Esophagus mucosa (tissue), 1 donor: ENCODE data around the gene STRN. TPM values are rescaled to one million over a fixed set of nuclear protein-coding genes. Genes with fewer than 3 reads are reported as not detected.
"Not testable (repeated sequence)": the region's sequence is repeated elsewhere in the genome, so short reads cannot be mapped to it uniquely, and the experiment has no call there.

Experiments used
- ATAC-seq: fragments of 200-7000 bp; cut with Tn5 transposase; one replicate; pipeline ENCODE4 v1.9.1; 2020
- total RNA-seq: library from RNA; stranded (reverse); gene quantifications from one replicate; pipeline ENCODE4 v1.2.4, GENCODE V29; 2023
- donor health status: DM: yes; HTN: yes; CAD: no.

The STRN gene
- total RNA-seq, 1 donor from 2014 or later: 38.5 TPM

GRCh38 chr2:36963734-36964133 is 2.6 kb downstream of the STRN start:
- ATAC-seq: no peak

- peak; percentile 54 for ATAC-seq
Observed at GRCh38 chr2:36963106-36963505, 3.2 kb downstream of the STRN start.

- no peak for ATAC-seq
Observed at GRCh38 chr2:36960773-36961172, 5.6 kb downstream of the STRN start.

- ATAC-seq: no peak
Observed at GRCh38 chr2:36960005-36960675, 6.2 kb downstream of the STRN start.

GRCh38 chr2:36954977-36955607 is 11.2 kb downstream of the STRN start:
- ATAC-seq: no peak

GRCh38 chr2:36952748-36953197 is 13.6 kb downstream of the STRN start:
- ATAC-seq: peak; percentile 84

- peak; percentile 95 for ATAC-seq
Observed at GRCh38 chr2:36951574-36951973, 14.8 kb downstream of the STRN start.

- no peak for ATAC-seq
Observed at GRCh38 chr2:36951027-36951518, 15.3 kb downstream of the STRN start.

GRCh38 chr2:36949845-36950244 is 16.5 kb downstream of the STRN start:
- no peak for ATAC-seq

DNA sequence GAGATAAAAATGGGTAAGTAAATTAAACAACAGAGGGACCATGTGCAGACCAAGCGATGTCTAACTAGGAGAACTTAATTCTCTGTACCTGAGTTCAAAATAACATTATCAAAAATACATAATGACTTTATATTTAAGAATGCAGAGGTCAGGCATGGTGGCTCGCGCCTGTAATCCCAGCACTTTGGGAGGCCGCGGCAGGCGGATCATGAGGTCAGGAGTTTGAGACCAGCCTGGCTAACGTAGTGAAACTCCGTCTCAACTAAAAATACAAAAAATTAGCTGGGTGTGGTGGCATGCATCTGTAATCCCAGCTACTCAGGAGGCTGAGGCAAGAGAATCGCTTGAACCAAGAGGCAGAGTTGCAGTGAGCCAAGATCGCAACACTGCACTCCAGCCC is 21.1 kb downstream of the STRN start:
- not testable (repeated sequence) for ATAC-seq

- no peak for ATAC-seq
Observed at GRCh38 chr2:36941867-36942266, 24.5 kb downstream of the STRN start.

- ATAC-seq: not testable (repeated sequence)
Observed at GRCh38 chr2:36936526-36936925, 29.8 kb downstream of the STRN start.

DNA sequence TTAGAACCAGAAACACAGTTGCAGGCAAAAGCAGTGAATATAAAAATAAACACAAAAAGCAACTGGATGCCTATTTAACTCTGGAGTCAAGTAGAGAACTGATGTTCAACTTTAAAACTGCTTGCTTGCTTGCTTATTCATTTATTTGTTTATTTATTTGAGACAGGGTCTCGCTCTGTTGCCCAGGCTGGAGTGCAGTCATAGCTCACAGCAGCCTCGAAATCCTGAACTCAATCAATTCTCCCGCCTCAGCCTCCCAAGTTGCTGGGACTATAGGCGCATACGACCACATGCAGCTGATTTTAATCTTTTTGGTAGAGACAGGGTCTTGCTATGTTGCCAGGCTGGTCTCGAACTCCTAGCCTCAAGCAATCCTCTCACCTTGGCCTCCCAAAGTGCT is 34.6 kb downstream of the STRN start:
- not testable (repeated sequence) for ATAC-seq

GRCh38 chr2:36930787-36931410 is 35.4 kb downstream of the STRN start:
- ATAC-seq: not testable (repeated sequence)

GRCh38 chr2:36926175-36927132 is 39.9 kb downstream of the STRN start:
- ATAC-seq: not testable (repeated sequence)

DNA sequence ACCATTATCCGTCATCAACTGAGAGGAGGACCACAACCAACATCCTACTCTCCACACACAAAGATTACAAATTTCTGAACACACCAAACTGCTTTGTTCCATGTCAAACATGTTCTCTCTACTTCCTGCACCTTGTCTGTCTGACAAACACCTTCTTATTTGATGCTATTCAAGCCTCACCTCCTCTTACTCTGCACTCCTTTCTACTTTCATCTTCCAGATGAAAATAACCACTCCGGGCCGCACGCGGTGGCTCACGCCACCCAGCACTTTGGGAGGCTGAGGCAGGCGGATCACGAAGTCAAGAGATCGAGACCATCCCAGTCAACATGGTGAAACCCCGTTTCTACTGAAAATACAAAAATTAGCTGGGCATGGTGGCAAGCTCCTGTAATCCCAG is 43.7 kb downstream of the STRN start:
- not testable (repeated sequence) for ATAC-seq

DNA sequence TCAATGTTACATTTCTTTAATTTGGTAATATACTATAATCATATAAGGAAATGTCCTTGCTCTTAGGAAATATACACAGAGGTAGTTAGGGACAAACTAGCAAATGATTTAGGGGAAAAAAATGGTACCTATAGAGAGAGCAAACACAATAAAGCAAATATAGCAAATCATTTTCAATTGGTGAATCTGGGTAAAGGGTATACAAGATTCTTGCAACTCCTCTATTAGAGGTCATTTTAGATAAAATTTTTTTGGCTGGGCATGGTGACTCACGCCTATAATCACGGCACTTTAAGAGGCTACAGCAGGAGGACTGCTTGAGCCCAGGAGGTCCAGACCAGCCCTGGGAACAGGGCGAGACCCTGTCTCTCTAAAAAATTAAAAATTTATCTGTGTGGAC is 44.4 kb downstream of the STRN start:
- ATAC-seq: no peak

GRCh38 chr2:36919041-36919837 is 47.1 kb downstream of the STRN start:
- ATAC-seq: no peak

DNA sequence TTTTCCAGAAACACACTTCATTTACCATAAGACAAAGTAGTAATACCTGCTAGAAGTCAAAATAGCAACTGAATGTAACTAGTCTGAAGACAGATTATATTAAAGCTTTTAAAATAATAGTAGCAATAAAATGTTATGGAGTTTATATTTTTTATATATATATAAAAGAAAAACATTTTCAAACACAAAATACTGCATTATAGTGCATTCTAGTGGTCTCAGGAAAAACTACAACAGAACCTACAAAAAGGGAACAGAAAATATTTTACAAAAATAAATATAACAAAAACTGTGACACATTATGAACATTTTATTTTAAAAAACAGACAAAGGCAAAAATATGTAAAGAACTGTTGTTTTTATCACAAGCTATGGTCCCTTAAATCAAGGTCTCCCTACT is 48.0 kb downstream of the STRN start:
- ATAC-seq: no peak

DNA sequence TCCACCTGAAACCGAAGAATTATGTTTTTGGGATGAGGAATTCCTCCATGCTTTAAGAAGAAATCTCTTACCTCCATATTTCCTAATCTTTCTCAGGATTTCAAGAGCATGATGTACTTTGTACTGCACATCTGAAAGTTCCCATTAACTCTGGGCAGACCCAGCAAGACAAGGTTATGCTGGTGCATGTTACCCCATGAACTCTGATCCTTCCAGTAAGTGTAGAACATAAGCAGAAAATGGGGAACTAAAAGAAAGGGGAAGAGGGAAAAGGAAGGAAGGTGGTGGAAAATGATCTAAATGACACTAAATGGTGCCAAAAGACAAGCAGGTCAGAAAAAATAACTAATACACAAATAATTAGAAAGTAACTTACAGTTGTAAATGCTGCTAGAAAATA is 50.7 kb downstream of the STRN start:
- ATAC-seq: no peak

DNA sequence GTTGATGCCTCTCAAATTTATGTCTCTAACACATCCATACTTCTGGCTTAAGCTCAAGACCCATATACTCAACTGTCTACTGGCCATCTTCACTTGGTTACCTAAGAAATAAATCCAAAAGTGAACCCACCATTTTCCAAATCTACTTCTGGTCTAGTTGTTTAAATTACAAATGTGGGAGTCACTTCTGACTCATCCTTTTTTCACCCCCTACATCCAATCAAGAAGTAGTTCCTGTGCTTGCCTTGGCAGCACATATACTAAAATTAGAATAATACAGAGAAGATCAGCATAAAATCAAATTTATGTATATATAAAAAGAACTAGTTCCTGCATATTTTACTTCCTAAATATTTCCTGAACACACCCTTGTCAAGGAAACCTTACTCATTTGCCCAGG is 53.6 kb downstream of the STRN start:
- ATAC-seq: no peak

DNA sequence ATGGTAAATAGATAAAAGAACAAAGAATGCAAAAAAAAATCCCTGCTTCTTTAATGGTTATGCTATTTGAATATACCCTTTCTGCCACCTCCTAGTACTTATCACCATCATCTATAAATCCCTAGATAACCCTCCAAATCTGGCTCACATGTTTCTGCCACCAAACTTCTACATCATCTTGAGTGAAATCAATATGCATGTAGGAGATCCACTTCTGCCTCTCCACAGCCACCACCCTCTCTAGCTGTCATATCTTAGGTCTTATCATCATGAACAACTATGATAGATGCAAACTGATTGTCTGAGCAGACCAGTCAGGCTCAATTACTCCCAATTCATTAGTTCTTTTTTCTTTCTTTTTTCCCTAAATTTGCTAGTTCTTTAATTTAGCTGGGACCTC is 55.3 kb downstream of the STRN start:
- no peak for ATAC-seq
